Upper lobe of left lung (tissue), 6 donors: ENCODE results near the gene CASQ2. TPM values are rescaled to one million over a fixed set of nuclear protein-coding genes. Genes with fewer than 3 reads are reported as not detected.
A peak's percentile ranks its signal among the peaks of the same experiment; 100 is the strongest.

Source experiments
- ATAC-seq, 2 donors: fragments of 200-7000 bp; cut with Tn5 transposase; one replicate each; pipeline ENCODE4 v1.9.1; 2022; ENCODE audit warnings: mild to moderate bottlenecking in 2 of 2, moderate library complexity in 2 of 2; ENCODE audit not compliant: low FRiP score in 2 of 2
- DNase-seq, 2 donors: peaks; one replicate each; pipeline ENCODE4 v3.0.0-alpha.2; 2019 to 2020
- H3K27ac ChIP-seq, 4 donors: fragments of 200-600 bp; sonication (generic); one replicate each; pipeline ENCODE4 v1.5.1; 2016 to 2019
- H3K27me3 ChIP-seq, 4 donors: fragments of 200-600 bp; sonication (generic); one replicate each; pipeline ENCODE4 v1.5.1; 2017 to 2019
- H3K36me3 ChIP-seq, 4 donors: fragments of 200-600 bp; sonication (generic); one replicate each; pipeline ENCODE4 v1.5.1; 2016 to 2019
- H3K4me1 ChIP-seq, 4 donors: fragments of 200-600 bp; sonication (generic); one replicate each; pipeline ENCODE4 v1.5.1; 2018 to 2019
- H3K4me3 ChIP-seq, 4 donors: fragments of 200-600 bp; sonication (generic); one replicate each; pipeline ENCODE4 v1.5.1; 2017 to 2019; ENCODE audit warnings: mild to moderate bottlenecking in 2 of 4, moderate library complexity in 1 of 4
- H3K9me3 ChIP-seq, 4 donors: fragments of 200-600 bp; sonication (generic); one replicate each; pipeline ENCODE4 v1.5.1; 2018 to 2019
- EP300 ChIP-seq, 4 donors: sonication (generic); formaldehyde crosslinking; IDR thresholded peaks; one replicate each; pipeline ENCODE4 v1.5.1; 2017; ENCODE audit warnings: antibody characterized with exemption in 4 of 4, control low read depth in 2 of 4
- POLR2A ChIP-seq, 4 donors: fragments of 450-650 bp; IDR thresholded peaks; one replicate each; pipeline ENCODE4 v1.5.1; 2016 to 2017; ENCODE audit warnings: antibody characterized with exemption in 4 of 4, mild to moderate bottlenecking in 2 of 4
- POLR2AphosphoS5 ChIP-seq, 2 donors: sonication (generic); formaldehyde crosslinking; IDR thresholded peaks; one replicate each; pipeline ENCODE4 v1.5.1; 2017; ENCODE audit warnings: antibody characterized with exemption in 2 of 2
- WGBS, 2 donors: methylation state at CpG; one replicate each; pipeline ENCODE4 v1.1.5; 2017 to 2018; 5-methylcytosine and 5-hydroxymethylcytosine counted together
- total RNA-seq, 6 donors: library from RNA; depleted of rRNA in 4 of 6; stranded (reverse); fragments of >200 nt in 4 of 6; gene quantifications; one replicate each; pipeline versions ENCODE4 v1.1.0 to v1.2.1, GENCODE V29; 2016 to 2021
- TF ChIP-seq, protein P1 (sequence below), 6 experiments: fragments of 450-650 bp in 4 of 6; fragments of 200-600 bp in 2 of 6; sonication (generic) in 2 of 6; IDR thresholded peaks; one replicate each; pipeline ENCODE4 v1.5.1; 2016 to 2019; ENCODE audit warnings: antibody characterized with exemption in 6 of 6
- donor health status: DM: no; HTN: no; CAD: no; lungs with moderate emphysema.
- donor health status: DM: no; HTN: yes; CAD: no; lungs with severe emphysema.

Gene CASQ2
- total RNA-seq, 6 donors from 2014 or later = under 0.01 to 1.9 (median 0.99) TPM

DNA sequence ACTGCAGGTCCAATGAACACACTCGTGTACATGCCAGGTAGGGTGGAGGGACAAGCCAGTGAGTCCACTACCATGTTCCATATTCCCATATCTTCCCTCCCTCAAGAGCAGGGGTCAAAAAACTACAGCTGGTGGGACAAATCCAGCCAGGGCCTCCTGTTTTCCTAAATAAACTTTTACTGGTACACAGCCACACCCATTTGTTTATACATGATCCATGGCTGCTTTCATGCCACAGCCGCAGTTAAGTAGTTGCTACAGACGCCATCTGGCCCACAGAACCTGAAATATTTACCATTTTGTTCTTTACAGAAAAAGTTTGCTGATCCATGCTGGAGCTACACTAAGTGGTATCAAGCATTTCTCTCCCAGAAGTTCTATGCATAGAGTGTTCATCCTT is 42.4 kb downstream of the CASQ2 start:
- TF ChIP-seq POLR2AphosphoS5 (IDR thresholded peaks at IDR 0.05) (no peak), EP300 (IDR thresholded peaks at IDR 0.05) (no peak), POLR2A (IDR thresholded peaks at IDR 0.05) (no peak)
- TF ChIP-seq, protein P1, sequence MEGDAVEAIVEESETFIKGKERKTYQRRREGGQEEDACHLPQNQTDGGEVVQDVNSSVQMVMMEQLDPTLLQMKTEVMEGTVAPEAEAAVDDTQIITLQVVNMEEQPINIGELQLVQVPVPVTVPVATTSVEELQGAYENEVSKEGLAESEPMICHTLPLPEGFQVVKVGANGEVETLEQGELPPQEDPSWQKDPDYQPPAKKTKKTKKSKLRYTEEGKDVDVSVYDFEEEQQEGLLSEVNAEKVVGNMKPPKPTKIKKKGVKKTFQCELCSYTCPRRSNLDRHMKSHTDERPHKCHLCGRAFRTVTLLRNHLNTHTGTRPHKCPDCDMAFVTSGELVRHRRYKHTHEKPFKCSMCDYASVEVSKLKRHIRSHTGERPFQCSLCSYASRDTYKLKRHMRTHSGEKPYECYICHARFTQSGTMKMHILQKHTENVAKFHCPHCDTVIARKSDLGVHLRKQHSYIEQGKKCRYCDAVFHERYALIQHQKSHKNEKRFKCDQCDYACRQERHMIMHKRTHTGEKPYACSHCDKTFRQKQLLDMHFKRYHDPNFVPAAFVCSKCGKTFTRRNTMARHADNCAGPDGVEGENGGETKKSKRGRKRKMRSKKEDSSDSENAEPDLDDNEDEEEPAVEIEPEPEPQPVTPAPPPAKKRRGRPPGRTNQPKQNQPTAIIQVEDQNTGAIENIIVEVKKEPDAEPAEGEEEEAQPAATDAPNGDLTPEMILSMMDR (IDR thresholded peaks at IDR 0.05) = no peak
- Histone ChIP-seq H3K9me3 (no peaks in the 10 kb centered on the region), H3K4me1 (peaks cover 0 to 38% (median 16%) of the 10 kb centered on the region in 4 donors), H3K4me3 (no peak overlapping the region), H3K27me3 (no peaks in the 10 kb centered on the region), H3K36me3 (no peaks in the 10 kb centered on the region), H3K27ac (peak overlapping the region; percentile 33 to 79 (median 67))
- DNase-seq = no peak
- 60 to 63% methylated on average over 3 of the region's 3 CpGs for WGBS, 2 donors
- no peak for ATAC-seq

DNA sequence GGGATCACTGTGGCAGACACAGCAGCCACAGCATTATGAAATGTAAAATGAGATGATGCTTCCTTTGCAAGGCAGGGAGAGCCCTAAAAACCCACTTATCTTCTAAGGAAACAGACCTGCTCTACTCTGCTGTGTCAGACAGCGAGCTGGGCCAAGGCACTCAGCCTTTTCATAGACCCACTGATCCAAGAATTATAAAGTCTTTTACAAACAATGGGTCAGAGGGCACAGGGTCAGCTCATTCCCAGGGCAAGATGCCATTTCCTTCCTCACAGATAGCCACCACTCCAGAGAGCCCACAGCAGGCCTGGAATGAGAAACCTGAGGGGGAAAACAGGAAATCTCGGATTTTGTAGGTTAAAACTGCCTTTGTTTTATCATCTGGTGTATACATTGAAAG is 42.9 kb downstream of the CASQ2 start:
- no peaks in the 10 kb centered on the region for H3K36me3 ChIP-seq
- WGBS, 2 donors = 53 to 55% methylated on average over 2 of the region's 2 CpGs
- TF ChIP-seq, protein P1 (IDR thresholded peaks at IDR 0.05) = no peak
- TF ChIP-seq EP300 (IDR thresholded peaks at IDR 0.05) (no peak), POLR2AphosphoS5 (IDR thresholded peaks at IDR 0.05) (no peak), POLR2A (IDR thresholded peaks at IDR 0.05) (no peak)
- DNase-seq (no peak), ATAC-seq (no peak)
- no peaks in the 10 kb centered on the region for H3K27me3 ChIP-seq
- peak overlapping the region; percentile 33 to 79 (median 67) for H3K27ac ChIP-seq
- H3K4me3 ChIP-seq = no peak overlapping the region
- H3K4me1 ChIP-seq = peaks cover 0 to 38% (median 16%) of the 10 kb centered on the region in 4 donors
- H3K9me3 ChIP-seq = no peaks in the 10 kb centered on the region

DNA sequence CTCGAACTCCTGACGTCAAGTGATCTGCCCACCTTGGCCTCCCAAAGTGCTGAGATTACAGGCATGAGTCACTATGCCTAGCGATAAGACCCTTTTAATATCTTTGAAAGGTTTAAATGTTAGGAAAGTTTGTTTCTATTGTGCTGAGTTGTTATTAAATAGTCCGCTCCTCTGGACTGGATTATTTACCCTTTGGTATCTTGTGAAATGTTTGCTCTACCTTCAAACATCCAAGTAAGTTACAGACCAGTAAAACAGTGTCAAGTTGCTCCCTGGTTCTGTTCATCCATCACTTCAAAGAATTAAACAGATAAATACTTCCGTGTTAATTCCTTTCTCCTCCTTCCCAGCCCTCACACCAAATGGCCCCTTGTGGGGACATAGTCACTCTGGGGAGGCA is 44.8 kb downstream of the CASQ2 start:
- H3K27ac ChIP-seq = peak overlapping the region in 2 of 4 donors; percentile 14 to 79
- 84% methylated on average over 5 of the region's 5 CpGs for WGBS, 2 donors
- no peak for ATAC-seq
- peaks cover 0 to 38% (median 14%) of the 10 kb centered on the region in 4 donors for H3K4me1 ChIP-seq
- no peak overlapping the region for H3K4me3 ChIP-seq
- H3K9me3 ChIP-seq = no peaks in the 10 kb centered on the region
- H3K36me3 ChIP-seq = no peaks in the 10 kb centered on the region
- TF ChIP-seq, protein P1 (IDR thresholded peaks at IDR 0.05) = no peak
- TF ChIP-seq POLR2AphosphoS5 (IDR thresholded peaks at IDR 0.05) (no peak), EP300 (IDR thresholded peaks at IDR 0.05) (no peak), POLR2A (IDR thresholded peaks at IDR 0.05) (no peak)
- no peak for DNase-seq
- no peaks in the 10 kb centered on the region for H3K27me3 ChIP-seq

DNA sequence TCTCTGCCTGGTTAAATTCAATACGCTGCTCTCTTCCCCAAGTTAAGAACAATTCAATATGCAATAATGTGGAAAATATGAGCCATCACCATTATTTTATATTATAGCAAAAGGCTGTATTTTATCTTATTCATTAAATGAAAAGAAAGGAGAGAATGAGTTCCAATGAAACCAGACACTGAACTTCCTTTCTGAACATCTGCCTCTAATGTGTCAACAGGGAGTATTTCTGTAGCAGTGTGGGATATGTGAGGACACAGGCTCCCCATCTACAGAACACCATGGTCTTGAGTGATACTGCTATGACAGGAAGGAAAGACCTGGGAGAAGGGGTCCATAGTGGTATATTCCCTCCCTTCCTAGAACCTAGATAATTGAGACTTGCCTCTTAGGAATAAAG is 46.3 kb downstream of the CASQ2 start:
- Histone ChIP-seq H3K4me3 (no peak overlapping the region), H3K27ac (peak overlapping the region in 2 of 4 donors; percentile 50 to 71), H3K4me1 (peaks cover 0 to 28% (median 9%) of the 10 kb centered on the region in 4 donors), H3K27me3 (no peaks in the 10 kb centered on the region), H3K9me3 (no peaks in the 10 kb centered on the region), H3K36me3 (no peaks in the 10 kb centered on the region)
- DNase-seq (no peak), ATAC-seq (no peak)
- TF ChIP-seq POLR2A (IDR thresholded peaks at IDR 0.05) = no peak
- peak in 1 of 4 donors; percentile 47 for TF ChIP-seq EP300 (IDR thresholded peaks at IDR 0.05)
- TF ChIP-seq, protein P1 (IDR thresholded peaks at IDR 0.05) = no peak
- TF ChIP-seq POLR2AphosphoS5 (IDR thresholded peaks at IDR 0.05) = peak in 1 of 2 donors; percentile 43
- whole genome bisulfite sequencing, 2 donors = 88 to 91% methylated on average over 1 of the region's 1 CpG

DNA sequence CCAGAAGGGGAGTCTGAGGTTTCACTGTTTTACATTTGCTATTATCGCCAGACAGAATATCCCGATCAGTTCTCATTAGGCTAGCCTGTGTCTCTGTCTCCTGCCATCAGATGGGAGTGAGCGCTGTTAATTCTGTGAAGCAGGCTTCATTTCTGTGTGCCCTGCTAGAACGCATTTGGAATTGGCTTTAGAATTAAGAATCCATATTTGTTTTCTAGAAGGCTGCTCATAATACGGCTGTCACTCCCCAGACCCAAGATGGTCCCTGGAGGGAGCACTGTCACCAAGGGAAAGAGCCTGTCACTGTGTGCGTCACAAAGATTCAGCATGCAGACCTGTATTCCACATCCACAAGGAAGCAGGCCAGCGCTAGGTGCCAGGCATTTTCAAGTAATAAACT is 49.2 kb downstream of the CASQ2 start:
- ATAC-seq = no peak
- no peak overlapping the region for H3K4me3 ChIP-seq

More for the DNA sequence above, 49.2 kb downstream of the CASQ2 start:
- H3K4me1 ChIP-seq = peaks cover 0 to under 1% (median 0%) of the 10 kb centered on the region in 4 donors
- WGBS, 2 donors = 96 to 100% methylated on average over 4 to 7 of the region's 7 CpGs
- no peak overlapping the region for H3K27ac ChIP-seq
- H3K36me3 ChIP-seq = no peaks in the 10 kb centered on the region
- TF ChIP-seq, protein P1 (IDR thresholded peaks at IDR 0.05) = no peak
- TF ChIP-seq POLR2AphosphoS5 (IDR thresholded peaks at IDR 0.05) (no peak), POLR2A (IDR thresholded peaks at IDR 0.05) (no peak), EP300 (IDR thresholded peaks at IDR 0.05) (no peak)
- DNase-seq = no peak
- H3K27me3 ChIP-seq = no peaks in the 10 kb centered on the region
- H3K9me3 ChIP-seq = no peaks in the 10 kb centered on the region
